Hematopoietic multipotent progenitor cell (in vitro differentiated cells): Measurements from ENCODE around the gene EOLA1. TPM values are rescaled to one million over a fixed set of nuclear protein-coding genes. Genes with fewer than 3 reads are reported as not detected.
"Not testable (repeated sequence)": the region's sequence is repeated elsewhere in the genome, so short reads cannot be mapped to it uniquely, and the experiment has no call there.

ENCODE experiments used
- DNase-seq, 3 donors: peaks; one replicate each; pipeline ENCODE4 v3.0.0-alpha.2; 2011 to 2015; ENCODE audit warnings: low read depth in 2 of 3, low spot score in 2 of 3
- total RNA-seq: library from RNA; depleted of rRNA; stranded (reverse); fragments of >200 nt; gene quantifications from one replicate; pipeline ENCODE4 v1.2.3, GENCODE V29; 2012

The EOLA1 gene
- total RNA-seq, 1 donor = 23.2 TPM

- DNase-seq = not testable (repeated sequence)
Measured at GRCh38 chrX:149585631-149586030, 44.8 kb downstream of the EOLA1 start.

- not testable (repeated sequence) for DNase-seq
Measured at GRCh38 chrX:149587359-149587758, 46.5 kb downstream of the EOLA1 start, which contains the start of gene MAGEA9B. TSS of gene MAGEA9B (minus strand) at chrX:149587459. CDS start at chrX:149583179, 4,280 bp downstream.

GRCh38 chrX:149590993-149591392 is 50.2 kb downstream of the EOLA1 start:
- not testable (repeated sequence) for DNase-seq

- not testable (repeated sequence) for DNase-seq
Measured at GRCh38 chrX:149595214-149595613, 54.4 kb downstream of the EOLA1 start, which contains the start of gene HSFX2. TSS of gene HSFX2 (minus strand) at chrX:149595314. CDS start at chrX:149594700, 614 bp downstream.

GRCh38 chrX:149595943-149596342 is 55.1 kb downstream of the EOLA1 start:
- not testable (repeated sequence) for DNase-seq

Other genes with a start within 250 kb of the EOLA1 start
- gene IDS, start 35.7 kb upstream of the EOLA1 start, total RNA-seq = 120 TPM
- not detected for gene HSFX3, start 8.9 kb downstream of the EOLA1 start, total RNA-seq
- gene MAGEA9B, start 46.4 kb downstream of the EOLA1 start, total RNA-seq = not detected
- gene HSFX2, start 54.3 kb downstream of the EOLA1 start, total RNA-seq = not detected
- gene TMEM185A, start 90.8 kb downstream of the EOLA1 start, total RNA-seq = 26.9 TPM
- not detected for gene MAGEA11, start 171.0 kb downstream of the EOLA1 start, total RNA-seq
- gene HSFX1, start 233.1 kb downstream of the EOLA1 start, total RNA-seq = 1.6 TPM
- gene MAGEA9, start 240.9 kb downstream of the EOLA1 start, total RNA-seq = not detected